Measurements from ENCODE around the gene NKAP. TPM values are rescaled to one million over a fixed set of nuclear protein-coding genes. Genes with fewer than 3 reads are reported as not detected.

NKAP gene
- total and polyA plus RNA-seq, 9 of the 15 experiments (the other 6 are each of a cell fraction or from before 2014, with no cell fraction given): 3.1 to 8.3 (median 7.0) TPM

GRCh38 chrX:119943185-119943988 lies at the start of gene NKAP (continued):
- TF ChIP-seq ZBTB40 (IDR thresholded peaks at IDR 0.05) (peak; percentile 98), ZBTB40 (CRISPR knock-in tag; IDR thresholded peaks at IDR 0.05) (no peak), XRCC3 (IDR thresholded peaks at IDR 0.05) (no peak), TFAP4 (CRISPR knock-in tag; IDR thresholded peaks at IDR 0.05; ENCODE audit: borderline replicate concordance) (peak; percentile 94), CCNT2 (IDR thresholded peaks at IDR 0.05; ENCODE audit: borderline replicate concordance, extremely low read depth, insufficient read length, low read depth, low read length) (peak; percentile 29), ZNF395 (CRISPR knock-in tag; IDR thresholded peaks at IDR 0.05) (no peak), FOXK1 (CRISPR knock-in tag; IDR thresholded peaks at IDR 0.05; ENCODE audit: borderline replicate concordance) (peak; percentile 99), MXI1 (IDR thresholded peaks at IDR 0.05; ENCODE audit: low read depth, low read length) (no peak), HCFC1 (IDR thresholded peaks at IDR 0.05; ENCODE audit: low read depth, low read length) (peak; percentile 83), PRPF4 (IDR thresholded peaks at IDR 0.05; ENCODE audit: insufficient read depth, low read depth, low read length, poor library complexity, severe bottlenecking) (no peak), CBFB (CRISPR knock-in tag; IDR thresholded peaks at IDR 0.05) (no peak; the same call in 1 of the 2 replicates), KDM2B (CRISPR knock-in tag; IDR thresholded peaks at IDR 0.05) (no peak), L3MBTL2 (IDR thresholded peaks at IDR 0.05) (peak; percentile 56), ZKSCAN1 (IDR thresholded peaks at IDR 0.05; ENCODE audit: low read depth, low read length) (no peak), ZNF253 (CRISPR knock-in tag; conservative IDR thresholded peaks at IDR 0.05) (no peak), CHCHD3 (CRISPR knock-in tag; IDR thresholded peaks at IDR 0.05) (no peak)
